Measurements from ENCODE around the gene HDAC3. TPM values are rescaled to one million over a fixed set of nuclear protein-coding genes. Genes with fewer than 3 reads are reported as not detected.

HDAC3 gene
- polyA plus RNA-seq, 1 donor: 47.7 TPM

DNA sequence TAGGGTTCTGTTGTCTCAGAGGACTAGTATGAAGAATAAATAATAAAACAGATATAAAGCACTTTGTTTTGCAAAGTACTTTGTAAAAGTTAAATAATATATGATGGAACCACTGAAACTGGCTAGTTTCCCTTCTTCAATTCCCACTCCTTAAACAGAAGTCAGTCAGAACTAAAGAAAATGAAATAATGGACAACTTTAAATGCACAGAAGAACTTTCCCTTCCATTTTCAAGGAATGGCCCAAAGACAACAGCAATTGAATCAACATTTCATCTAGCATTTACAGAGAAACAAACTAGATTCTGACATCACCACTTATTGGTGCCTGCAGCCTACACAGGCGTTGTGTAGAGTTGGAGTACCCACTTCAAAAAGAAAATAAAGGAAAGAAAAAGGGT is 34.0 kb downstream of the HDAC3 start:
- DNase-seq (ENCODE audit: low read depth): no peak

DNA sequence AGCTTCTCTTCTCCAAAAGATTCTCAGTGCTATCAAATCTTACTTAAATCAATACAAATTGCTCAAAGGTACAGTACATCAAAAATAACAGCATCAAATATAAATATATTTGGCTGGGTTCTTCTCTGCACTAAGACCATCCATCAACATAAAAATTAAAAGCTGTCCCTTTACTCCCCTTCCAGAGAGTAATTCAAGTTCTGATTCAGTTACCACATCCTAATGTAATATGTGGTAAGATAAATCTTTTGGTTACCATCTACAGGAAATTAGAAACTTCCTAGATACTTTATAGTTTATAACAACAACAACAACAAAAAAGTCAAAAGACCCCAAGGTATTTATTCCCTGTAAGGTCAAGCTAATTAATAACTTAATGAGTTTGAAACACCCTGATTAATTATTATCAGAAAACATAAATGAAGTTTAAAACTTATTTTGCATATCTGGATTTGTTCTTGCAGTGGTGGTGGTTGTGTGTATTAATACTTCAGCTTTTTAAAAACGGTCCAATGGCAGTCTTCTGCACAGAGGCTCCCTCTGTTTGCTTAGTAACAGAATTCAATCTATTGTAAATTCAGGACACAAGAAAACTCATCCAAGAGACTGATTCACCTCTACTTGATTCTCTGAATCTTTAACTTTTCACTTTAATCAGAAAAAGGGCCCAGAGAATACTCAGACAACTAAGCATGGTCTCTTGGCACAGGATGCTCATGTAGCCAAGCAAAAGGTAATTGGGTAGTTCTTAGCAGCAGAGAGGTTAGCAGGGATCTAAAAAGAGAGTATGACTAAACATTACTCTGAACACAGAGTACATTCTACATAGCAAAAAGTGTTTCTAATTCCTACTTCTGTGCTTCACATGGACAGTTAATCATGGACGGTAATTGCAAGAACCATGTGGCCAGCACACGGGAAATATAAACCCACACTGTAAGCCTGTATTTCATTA is 38.0 kb downstream of the HDAC3 start:
- no peak for DNase-seq (ENCODE audit: low read depth)

DNA sequence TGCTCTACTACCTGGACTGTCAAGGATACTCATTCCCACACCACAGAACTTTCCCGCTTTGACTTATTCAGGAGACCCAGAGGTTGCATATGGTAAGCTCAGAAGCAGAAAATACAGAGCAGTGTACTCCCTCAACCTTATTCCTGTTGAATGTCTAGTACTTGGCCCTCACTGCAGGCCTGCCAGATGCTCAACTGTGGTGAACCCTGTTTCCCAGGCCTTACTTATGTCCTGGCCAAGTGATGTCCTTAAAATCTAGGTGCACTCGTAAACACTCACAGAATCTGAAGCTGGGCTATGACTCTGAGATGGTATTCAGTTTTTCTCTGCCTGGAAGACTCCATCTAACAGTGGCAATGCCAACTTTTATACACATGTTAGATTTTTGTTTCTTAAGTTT is 38.8 kb downstream of the HDAC3 start:
- no peak for DNase-seq (ENCODE audit: low read depth)

DNA sequence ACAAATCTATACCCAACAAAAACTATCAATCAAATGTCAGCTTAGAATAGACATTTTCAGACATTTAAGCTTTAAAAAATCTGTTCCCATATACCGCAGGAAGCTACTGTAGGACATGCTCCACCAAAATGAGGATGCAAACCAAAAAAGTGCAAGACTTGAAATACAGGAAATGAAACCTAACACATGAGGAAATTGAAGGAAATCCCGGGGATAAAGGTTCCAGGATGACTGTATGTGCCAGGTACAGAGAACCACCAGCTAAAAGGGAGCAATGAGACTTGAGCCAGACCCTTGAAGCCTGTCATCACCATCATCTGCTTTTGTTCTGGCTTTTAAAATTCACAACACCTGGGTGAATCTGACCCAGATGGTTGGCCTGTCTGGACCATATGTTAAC is 39.3 kb downstream of the HDAC3 start:
- no peak for DNase-seq (ENCODE audit: low read depth)

DNA sequence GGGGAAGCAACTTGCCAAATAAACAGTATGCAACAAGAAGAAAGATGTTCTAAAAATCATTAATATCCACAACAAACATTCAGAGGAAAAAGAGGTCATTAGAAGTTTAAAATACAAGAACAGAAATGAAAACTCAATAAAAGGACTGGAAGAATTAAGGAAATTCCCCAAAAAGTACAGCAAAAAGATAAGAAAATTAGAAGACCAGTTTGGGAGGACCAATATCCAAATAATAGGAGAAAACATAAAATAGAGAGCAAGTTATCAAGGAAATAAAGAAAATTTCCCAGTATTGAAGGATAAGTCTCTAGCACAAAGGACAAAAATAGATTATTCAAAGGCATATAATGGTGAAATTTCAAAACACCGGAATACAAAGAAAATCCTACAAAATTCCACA is 39.8 kb downstream of the HDAC3 start:
- DNase-seq (ENCODE audit: low read depth): no peak

DNA sequence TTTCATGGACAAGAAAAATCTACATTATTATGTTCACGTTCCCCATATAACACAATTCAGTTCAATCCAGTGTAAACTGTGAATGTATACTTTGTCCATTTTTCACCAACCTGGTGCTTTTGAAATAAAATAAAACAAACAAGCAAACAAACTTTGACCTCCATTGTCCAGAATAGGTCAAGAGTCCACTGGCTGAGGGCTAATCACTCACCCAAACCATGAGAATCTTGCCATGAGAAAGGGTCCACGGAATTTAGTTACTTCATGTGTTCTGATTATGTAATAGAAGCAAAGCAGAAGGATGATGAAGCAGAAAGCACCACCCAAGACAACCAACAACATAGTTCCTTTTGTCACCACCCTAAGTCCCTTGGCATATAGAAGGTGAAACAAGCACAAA is 46.5 kb downstream of the HDAC3 start:
- no peak for DNase-seq (ENCODE audit: low read depth)

DNA sequence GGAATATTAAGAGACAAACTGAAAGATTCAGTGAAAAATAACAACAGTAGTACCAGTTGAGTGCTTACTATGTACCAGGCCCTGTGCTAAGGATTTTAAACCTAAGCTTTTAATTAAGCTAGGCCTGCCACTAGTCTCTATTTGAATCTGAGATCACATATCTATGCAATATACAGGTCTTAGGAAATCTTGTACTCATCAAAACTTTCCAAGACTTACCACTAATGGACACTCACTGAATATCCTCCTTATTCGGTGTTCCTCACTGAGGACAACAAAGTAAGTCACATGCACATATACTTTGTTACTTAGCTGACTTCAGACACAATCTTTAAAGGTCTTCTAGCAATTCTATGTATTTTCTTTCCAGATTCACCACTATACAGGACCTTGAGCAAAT is 50.4 kb downstream of the HDAC3 start:
- no peak for DNase-seq (ENCODE audit: low read depth)

DNA sequence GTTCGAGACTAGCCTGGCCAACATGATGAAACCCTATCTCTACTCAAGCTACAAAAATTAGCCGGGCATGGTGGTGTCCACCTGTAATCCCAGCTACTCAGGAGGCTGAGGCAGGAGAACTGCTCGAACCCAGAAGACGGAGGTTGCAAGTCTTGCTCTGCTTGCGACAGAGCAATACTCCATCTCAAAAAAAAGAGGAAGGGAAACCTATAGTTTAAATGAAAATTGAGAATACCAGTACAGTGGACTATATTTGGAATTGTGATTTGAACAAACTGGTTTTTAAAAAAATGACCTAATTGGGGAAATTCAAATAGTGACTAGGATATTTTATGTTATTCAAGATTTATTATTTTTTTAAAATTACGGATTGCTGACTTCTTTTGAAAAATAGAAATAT is 51.1 kb downstream of the HDAC3 start:
- no peak for DNase-seq (ENCODE audit: low read depth)

DNA sequence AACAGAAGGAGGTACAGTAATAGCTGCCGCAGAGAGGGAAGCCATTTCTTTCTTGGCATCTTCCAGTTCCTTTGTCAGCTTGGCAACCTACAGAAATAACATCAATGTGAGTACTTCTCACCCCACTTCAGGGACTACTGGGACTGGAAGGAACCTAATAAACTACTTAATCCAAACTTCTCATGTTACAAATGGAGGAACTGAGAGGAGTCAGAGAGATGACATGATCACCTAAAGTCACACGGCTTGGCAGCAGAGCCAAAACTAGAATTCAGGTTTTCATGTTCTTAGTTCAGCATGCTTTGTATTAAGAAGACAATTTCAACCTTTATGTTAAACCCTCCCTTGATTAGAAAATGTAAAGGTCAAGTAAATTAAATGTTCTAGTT is 62.5 kb downstream of the HDAC3 start:
- DNase-seq (ENCODE audit: low read depth): no peak

DNA sequence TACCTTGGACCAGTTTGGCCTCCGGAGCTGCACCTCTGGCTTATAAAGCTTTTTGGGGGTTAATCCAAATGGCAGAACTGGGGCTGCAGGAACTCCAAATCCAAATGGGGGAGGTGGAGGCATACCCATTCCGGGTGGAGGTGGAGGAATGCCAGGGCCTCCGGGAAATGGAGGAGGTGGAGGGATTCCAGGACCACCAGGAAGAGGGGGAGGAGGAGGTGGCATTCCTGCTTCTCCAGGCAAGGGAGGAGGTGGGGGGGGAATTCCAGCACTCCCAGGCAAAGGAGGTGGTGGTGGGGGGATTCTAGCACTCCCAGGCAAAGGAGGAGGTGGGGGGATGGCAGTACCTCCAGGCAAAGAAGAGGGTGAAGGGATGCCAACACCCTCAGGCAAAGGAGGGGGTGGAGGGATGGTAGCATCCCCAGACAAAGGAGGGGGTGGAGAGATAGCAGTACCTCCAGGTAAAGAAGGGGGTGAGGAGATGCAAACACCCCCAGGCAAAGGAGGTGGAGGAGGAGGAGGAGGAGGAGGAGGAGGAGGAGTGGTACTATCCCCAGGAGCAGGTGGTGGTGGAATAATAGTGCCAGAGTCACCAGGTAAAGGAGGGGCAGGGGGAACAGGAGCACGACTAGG is 63.0 kb downstream of the HDAC3 start:
- no peak for DNase-seq (ENCODE audit: low read depth)

Other genes with a start within 250 kb of the HDAC3 start
- 1.7 TPM for gene PCDHGB4, start 249.2 kb downstream of the HDAC3 start, polyA plus RNA-seq (ENCODE audit: insufficient read length)
- gene PCDHGA8, start 244.2 kb downstream of the HDAC3 start, polyA plus RNA-seq (ENCODE audit: insufficient read length): 0.73 TPM
- gene PCDHGB5, start 238.9 kb downstream of the HDAC3 start, polyA plus RNA-seq (ENCODE audit: insufficient read length): 3.1 TPM
- gene PCDHGA9, start 234.1 kb downstream of the HDAC3 start, polyA plus RNA-seq (ENCODE audit: insufficient read length): 3.3 TPM
- 3.5 TPM for gene PCDHGB6, start 228.8 kb downstream of the HDAC3 start, polyA plus RNA-seq (ENCODE audit: insufficient read length)
- 1.4 TPM for gene PCDHGA10, start 223.9 kb downstream of the HDAC3 start, polyA plus RNA-seq (ENCODE audit: insufficient read length)
- gene PCDHGB7, start 219.2 kb downstream of the HDAC3 start, polyA plus RNA-seq (ENCODE audit: insufficient read length): 7.0 TPM
- 2.7 TPM for gene PCDHGA11, start 215.8 kb downstream of the HDAC3 start, polyA plus RNA-seq (ENCODE audit: insufficient read length)
- gene PCDHGA12, start 206.3 kb downstream of the HDAC3 start, polyA plus RNA-seq (ENCODE audit: insufficient read length): 1.7 TPM
- 83.8 TPM for gene PCDHGC3, start 160.9 kb downstream of the HDAC3 start, polyA plus RNA-seq (ENCODE audit: insufficient read length)
- 1.8 TPM for gene PCDHGC4, start 151.8 kb downstream of the HDAC3 start, polyA plus RNA-seq (ENCODE audit: insufficient read length)
- 0.78 TPM for gene PCDHGC5, start 147.8 kb downstream of the HDAC3 start, polyA plus RNA-seq (ENCODE audit: insufficient read length)
- gene DIAPH1, start 17.8 kb downstream of the HDAC3 start, polyA plus RNA-seq (ENCODE audit: insufficient read length): 20.1 TPM
- gene RELL2, start 148 bp upstream of the HDAC3 start, polyA plus RNA-seq (ENCODE audit: insufficient read length): 0.15 TPM
- 6.5 TPM for gene FCHSD1, start 14.6 kb upstream of the HDAC3 start, polyA plus RNA-seq (ENCODE audit: insufficient read length)
- gene ARAP3, start 45.4 kb upstream of the HDAC3 start, polyA plus RNA-seq (ENCODE audit: insufficient read length): 13.0 TPM
- 13.6 TPM for gene PCDH1, start 241.6 kb upstream of the HDAC3 start, polyA plus RNA-seq (ENCODE audit: insufficient read length)